ENCODE results near the gene E2F3.
"Not testable (repeated sequence)": the region's sequence is repeated elsewhere in the genome, so short reads cannot be mapped to it uniquely, and the experiment has no call there.

The E2F3 gene

DNA sequence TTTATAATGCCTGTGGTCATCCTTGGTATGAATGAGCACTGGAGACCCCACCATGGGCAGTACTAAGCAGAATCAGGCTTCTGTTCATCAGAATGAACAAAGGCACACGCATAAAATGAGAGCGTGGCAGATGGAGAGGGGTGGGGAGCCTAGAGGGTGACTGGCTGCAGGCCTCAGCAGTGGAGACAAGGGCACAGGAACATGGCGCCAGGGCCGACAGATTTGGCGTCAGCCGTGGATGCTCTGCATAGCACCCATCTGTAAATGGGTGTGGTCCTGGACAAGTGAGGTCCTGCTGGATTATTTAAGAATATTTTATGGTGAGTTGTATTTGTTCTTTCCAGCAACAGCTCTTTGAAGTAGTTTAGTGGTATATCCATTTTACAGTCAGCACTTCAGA is 33.1 kb downstream of the E2F3 start:
- peak; percentile 7 for DNase-seq

DNA sequence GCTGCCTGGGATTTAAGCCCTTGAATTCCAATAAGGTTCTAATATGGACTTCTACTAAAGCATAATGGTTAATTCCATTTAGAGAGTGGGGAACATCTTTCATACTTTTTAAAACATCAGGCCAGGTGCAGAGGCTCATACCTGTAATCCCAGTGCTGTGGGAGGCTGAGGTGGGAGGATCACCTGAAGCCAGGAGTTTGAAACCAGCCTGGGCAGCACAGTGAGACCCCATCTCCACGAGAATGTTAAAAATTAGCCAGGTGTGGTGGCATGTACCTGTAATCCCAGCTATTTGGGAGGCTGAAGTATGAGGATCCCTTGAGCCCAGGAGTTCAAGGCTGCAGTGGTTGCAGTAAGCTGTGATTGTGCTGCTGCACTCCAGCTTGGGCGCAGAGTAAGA is 35.0 kb downstream of the E2F3 start:
- DNase-seq = no peak

DNA sequence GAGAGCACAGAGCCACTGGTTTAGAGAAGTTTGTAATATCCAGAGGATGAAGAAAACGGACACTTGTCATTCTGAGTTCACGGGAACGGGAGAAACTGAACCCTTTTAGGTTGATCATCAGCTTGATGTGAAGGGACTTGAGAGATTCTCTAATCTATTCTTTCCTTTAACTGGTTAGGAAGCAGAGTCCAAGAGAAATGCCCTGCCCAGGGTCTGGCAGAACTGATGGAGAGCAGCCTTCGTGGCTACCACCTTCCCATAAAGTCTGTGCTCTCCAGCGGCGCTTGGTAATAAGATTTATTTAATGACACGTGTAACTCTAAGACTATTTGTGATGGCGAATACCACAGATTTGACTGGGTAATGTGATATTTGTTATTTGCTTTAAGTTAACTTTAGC is 36.0 kb downstream of the E2F3 start:
- no peak for DNase-seq

GRCh38 chr6:20438462-20439070 is 36.9 kb downstream of the E2F3 start:
- peak; percentile 95 for DNase-seq

DNA sequence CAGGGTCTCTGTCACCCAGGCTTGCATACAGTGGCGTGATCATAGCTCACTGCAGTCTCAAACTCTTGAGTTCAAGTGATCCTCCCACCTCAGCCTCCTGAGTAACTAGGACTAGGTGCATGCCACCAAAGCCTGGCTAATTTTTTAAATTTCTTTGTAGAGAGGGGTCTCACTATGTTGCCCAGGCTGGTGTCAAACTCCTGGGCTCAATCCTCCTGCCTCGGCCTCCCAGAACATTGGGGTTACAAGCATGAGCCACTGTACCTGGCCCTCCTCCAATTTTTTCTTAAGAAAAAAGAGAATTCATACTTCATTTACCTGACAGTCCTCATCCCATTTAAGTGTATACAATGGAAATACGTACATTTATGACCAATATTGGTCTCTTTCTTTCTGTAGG is 37.9 kb downstream of the E2F3 start:
- no peak for DNase-seq

DNA sequence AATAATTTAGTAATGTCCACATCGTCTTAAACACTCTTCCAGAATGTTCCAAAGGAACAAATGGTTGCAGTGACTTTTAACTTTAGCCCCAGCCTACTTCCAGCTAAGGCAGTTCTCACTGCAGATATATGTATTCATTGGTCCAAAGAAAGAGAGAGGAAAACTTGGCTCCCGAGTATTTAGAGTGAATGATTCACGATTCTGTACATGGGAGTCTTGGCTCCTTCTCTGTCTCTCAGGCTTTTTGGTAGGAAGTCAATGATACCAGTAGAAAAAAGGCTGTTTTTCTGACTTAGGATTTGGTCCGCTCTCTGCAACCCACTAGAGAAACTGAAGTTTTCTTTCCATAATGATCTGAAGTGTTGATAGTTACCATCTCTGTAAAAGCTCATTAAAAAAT is 38.6 kb downstream of the E2F3 start:
- DNase-seq = no peak

- DNase-seq = no peak
Measured at GRCh38 chr6:20441236-20441635, 39.6 kb downstream of the E2F3 start.

DNA sequence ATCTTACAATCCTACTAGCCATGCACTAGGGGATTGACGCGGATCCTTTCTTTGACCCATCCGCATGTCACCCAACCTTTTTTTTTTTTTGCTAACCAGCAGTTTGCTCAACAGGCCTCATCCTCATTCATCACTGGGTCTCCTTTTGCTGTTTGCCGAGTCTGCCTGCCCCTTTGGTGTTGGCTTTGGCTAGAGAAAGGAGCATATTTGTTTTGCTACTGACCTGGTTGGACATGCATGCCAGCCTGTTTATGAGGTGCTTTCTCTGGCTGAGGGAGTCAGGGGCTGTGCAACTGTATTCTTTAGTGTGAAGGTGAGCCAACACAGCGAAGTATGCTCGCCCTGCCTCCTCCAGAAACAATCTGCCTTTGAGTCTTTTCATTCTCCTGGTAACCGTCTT is 40.2 kb downstream of the E2F3 start:
- no peak for DNase-seq

DNA sequence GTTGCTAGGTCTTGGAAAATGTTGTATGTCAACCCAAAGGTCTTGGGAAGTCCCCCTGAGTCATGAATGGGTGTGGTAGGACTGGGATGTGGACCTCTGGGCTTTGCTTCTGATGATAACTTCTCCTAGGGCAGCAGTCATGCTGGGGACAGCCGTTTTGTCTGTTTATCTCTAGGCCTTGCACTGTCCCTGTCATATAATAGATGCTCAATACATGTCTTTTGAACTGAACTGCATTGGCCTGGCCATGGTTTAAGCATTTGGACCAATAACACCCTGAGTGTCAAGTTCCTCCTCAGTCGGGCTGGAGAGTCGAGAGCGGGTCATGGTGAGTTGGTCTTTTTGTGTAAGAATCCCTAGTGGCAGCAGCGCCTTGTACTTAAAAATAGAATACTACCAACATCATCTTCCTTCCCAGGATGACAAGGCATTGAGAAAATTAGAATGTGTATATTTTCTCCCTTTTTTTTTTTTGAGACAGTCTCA is 43.1 kb downstream of the E2F3 start:
- DNase-seq = no peak

DNA sequence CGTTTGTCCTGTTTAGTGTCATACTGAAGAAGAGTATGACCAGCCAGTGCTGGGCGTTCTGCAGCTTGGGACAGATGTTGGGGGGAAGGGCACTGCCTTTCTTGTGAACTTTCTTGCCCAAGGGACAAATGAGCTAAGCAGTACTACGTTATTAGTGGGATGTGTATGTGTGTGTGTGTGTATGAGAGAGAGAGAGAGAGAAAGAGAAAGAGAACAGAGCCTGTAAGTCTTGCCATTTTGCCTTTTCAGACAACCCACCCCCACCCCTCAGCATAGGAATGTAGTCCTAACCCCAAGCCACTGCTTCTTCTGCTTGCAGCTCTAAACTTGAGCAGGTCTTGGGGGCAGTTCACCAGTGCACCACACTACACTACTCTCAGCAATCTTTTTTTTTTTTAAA is 45.5 kb downstream of the E2F3 start:
- no peak for DNase-seq

- DNase-seq = no peak
Measured at GRCh38 chr6:20447581-20448132, 46.0 kb downstream of the E2F3 start.

- DNase-seq = no peak
Measured at GRCh38 chr6:20448828-20449227, 47.1 kb downstream of the E2F3 start.

DNA sequence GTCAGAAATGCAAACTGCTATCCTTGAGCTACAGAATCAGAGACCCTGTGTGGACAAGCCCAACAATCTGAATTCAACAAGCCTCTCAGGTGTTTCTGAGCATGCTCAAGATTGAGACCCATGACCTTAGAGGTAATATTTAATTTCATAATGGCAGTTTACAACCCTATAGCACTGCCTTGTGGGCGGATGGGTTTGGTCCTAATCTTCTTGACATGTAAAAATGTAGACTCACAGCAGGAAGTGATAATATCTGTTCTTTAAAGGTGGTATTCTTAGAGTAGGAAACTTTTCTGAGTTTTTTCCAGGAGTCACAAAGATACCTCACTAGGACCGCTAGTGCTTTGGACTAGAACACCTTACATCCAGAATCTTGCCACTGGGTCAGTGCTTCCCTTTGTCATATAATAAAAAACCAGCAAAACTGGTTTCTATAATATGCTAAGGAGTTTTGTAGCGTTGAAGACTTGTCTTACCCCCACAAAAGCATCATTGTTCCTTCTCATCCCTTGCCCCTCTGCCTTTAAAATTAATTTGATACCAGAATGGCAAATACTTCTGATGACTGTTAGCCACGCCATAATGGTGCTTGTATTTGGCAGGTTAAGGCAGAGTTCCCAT is 52.6 kb downstream of the E2F3 start:
- no peak for DNase-seq

DNA sequence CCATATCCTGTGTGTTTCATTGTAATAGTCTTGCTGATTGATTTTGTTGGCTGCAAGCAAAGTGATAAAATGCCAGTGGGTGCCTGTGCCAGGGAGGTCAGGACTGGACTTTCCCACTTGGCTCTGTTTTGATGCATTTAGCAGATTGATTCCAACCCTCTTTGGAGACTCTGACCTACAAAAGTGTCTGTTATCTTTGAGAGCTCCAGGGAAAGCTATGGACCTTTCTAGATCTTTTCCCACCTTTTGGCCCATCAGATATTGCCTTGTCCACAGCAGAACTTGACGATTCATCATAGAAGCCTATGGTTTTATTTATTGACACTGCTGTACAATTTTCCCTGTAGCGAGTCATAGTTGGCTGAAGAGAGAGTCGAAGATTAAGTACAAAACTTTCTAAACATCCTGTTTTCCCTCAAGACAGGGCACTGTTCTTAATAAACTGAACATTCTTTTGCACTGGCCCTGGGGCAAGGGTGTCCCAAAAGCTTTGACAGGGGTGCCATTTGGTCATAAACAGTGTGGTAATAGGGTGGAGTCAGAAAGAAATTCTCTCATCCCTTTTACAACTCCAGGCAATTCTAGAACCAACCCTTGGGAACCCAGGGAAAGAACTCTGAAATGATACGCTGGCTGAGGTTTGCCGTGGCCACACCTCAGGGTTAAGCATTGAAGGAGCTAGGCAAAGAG is 53.7 kb downstream of the E2F3 start:
- DNase-seq = no peak

GRCh38 chr6:20458027-20458894 is 56.6 kb downstream of the E2F3 start:
- no peak for DNase-seq

- no peak for DNase-seq
Measured at GRCh38 chr6:20459682-20460081, 58.0 kb downstream of the E2F3 start.

DNA sequence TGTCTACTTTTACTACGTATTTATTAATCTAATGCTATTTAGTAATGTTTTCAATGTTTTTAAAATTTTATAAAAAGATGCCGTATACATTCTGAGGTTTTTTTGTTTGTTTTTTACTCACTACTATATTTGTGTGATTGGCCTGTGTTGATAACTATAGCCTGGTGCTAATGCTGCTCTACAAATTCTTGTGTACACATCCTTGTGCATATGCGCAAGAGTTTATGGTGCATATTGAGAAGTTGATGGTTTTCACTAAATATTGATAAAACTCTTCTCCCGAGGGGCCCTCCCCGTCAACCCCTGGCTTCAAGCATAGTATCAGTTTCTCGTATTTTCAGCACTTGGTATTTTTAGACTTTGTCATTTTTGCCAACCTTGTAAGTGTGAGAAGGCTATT is 59.9 kb downstream of the E2F3 start:
- DNase-seq = no peak

DNA sequence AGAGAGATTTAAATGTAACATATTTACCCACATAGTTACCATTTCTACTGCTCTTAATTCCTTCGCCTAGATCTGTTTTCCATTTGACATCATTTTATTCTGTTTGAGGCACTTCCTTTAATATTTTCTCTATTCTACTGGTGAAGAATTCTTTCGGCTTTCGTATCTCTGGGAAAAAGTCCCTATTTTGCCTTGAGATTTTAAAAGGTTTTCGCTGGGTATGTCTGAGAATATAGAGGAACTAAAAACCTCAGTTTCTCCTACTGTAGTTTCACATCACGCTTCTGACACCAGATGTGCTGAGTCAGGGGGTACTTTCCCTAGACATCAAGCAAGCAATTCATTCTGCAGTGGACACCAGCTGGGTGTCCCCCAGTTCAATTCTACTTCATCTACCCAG is 61.7 kb downstream of the E2F3 start:
- DNase-seq = no peak

GRCh38 chr6:20464041-20464440 is 62.4 kb downstream of the E2F3 start:
- no peak for DNase-seq

DNA sequence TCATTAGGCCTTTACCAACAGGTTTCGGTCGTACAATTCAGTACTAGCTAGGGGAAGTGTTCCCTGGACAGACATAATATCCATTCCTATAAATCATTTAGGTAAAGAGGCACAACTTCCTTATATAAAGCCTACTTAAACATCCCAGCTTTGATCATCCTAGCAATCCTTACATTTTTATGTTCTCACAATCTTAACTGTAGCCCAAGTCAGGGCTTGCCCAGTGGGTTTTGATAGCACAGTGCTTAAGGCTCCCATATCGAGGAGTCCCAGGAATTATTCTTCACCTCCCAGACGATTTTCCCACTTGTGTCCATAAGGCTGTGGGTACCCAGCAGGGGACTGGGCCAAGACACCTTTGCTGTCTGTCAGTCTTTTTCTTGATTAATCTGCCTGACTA is 63.2 kb downstream of the E2F3 start:
- DNase-seq = no peak

GRCh38 chr6:20465616-20466015 is 63.9 kb downstream of the E2F3 start:
- not testable (repeated sequence) for DNase-seq

DNA sequence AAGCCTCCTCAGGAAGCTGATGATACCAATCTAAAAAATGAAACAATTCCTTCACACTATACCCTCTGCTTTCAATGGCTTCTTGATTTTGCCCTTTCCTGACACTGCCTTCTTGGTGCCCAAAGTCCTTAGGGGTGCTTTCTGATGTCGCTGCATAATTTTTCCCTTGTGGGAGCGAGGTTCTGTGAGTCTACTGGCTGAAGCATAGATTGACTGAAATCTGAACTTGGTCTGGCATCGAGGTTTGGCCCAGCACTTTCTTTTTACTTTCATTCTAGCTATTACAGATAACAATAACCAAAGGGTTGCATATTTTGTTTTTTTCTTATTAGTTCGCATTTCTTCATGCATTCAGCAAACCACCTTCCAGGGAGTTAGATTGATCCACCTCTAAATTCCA is 65.8 kb downstream of the E2F3 start:
- DNase-seq = no peak

DNA sequence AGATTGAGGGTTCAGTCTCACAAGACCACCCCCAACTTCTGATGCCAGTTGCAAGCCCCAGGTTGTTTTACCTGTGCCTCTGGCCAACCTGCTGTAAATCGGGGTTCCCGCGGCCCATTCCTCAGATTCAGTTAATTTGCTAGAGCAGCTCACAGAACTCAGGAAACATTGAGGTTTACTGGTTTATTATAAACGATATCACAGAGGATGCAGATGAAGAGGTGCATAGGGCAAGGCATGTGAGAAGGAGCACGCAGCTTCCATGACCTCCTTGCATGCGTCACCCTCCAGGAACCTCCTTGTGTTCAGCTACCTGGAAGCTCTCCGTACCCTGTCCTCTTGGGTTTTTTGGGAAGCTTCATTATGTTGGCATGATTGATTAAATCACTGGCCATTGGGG is 66.5 kb downstream of the E2F3 start:
- no peak for DNase-seq

All from NCI-H2171 (cell line).